GM18502 (cell line): ENCODE results near the gene RAC2.

Source experiments
- ATAC-seq: cut with Tn5 transposase; IDR thresholded peaks from one replicate; pipeline ENCODE4 v1.9.1; 2021; ENCODE audit warnings: mild to moderate bottlenecking; ENCODE audit not compliant: unreplicated experiment, poor library complexity

The RAC2 gene

GRCh38 chr22:37244114-37244921 lies at the start of gene RAC2:
Gene RAC2 (minus strand): TSS chr22:37244269. CDS start chr22:37244148, 121 bp downstream.
- ATAC-seq = peak; percentile 62

- no peak for ATAC-seq
Observed at GRCh38 chr22:37293172-37293571, 49.1 kb upstream of the RAC2 start.

DNA sequence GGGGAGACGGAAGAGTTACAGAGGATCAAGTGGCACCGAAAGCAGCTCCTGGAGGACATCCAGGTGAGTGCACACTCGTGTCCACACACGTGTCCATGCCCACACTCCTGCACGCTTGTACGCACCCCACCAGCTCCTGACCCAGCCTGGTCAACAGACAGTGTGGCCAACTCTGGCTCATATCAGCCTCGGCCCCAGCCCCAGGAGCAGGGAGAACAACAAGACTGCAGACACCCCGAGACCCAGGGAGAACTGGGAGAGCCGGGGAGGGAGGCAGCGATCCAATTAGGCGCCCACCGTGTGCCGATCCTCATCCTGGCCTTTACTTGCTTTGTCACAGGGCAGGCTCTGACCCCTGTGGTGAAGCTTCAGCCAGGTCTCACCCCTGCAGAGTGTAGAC lies 48.6 kb upstream of the RAC2 start:
- no peak for ATAC-seq

DNA sequence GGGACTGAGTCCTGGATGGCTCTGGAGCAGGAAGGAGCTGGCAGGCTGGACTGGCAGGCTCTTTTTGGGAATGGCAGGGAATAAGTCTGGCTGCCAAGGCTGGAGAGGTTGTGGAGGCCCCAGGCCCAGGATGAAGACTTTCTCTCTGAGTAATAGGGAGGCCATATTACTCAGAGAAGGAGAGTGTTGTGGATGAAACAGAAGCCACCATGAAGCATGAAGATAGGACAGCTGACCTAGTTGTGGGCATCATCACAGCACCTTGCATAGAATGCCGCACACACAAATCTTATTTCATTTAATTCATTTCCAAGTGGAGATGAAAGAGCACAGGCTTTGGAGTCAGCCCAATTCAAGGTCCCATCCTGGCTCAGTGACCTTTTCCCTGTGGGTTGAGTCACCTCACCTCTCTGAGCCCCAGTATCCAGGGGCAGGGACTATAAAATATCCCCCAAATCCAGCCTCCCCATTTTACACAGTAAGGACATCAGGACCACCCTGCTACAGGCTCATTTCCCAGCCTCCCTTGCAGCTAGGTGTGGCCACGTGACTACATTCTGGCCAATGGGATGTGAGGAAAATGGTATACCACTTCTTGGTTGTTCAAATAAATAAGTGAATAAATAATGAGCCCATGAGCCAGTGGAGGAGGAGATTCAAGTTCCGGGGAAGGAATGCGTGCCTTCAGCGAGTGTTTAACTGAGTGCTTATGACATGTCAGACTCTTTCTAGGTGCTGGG lies 47.7 kb upstream of the RAC2 start:
- ATAC-seq = no peak

DNA sequence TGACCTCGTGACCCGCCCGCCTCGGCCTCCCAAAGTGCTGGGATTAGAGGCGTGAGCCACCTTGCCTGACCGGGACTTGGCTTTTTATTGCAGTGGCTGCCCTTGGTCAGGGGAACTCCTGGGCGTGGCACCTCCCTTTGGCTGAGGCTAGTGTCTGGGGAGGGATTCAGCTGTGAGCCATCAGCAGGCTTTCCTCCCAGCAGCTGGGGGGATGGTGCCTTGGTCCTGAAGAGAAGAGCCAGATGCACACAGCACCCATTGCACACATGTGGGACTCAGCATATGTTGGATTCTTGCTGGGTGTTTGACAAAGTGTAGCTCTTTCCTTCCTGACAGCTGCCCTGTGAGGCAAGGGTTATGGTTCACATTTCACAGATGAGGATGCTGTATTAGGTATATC lies 46.7 kb upstream of the RAC2 start:
- ATAC-seq = no peak

- no peak for ATAC-seq
Observed at GRCh38 chr22:37289156-37289735, 45.2 kb upstream of the RAC2 start.

DNA sequence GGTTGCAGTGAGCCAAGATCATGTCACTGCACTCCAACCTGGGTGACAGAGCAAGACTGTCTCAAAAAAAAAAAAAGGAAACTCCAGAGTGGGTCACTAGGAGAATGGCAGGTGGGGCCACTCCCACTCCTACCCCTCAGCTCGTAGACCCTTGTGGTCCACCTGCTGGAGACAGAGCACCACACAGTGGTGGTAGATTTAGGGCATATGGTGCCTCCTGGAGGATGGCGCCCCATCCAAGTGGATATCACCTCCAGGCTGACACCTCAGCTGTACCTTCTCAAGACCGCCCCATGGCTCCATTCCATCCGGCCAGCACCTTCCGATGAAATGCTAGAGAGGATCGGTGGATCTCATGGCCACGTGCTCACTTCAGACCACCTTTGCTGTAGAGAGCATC lies 44.5 kb upstream of the RAC2 start:
- ATAC-seq = no peak

DNA sequence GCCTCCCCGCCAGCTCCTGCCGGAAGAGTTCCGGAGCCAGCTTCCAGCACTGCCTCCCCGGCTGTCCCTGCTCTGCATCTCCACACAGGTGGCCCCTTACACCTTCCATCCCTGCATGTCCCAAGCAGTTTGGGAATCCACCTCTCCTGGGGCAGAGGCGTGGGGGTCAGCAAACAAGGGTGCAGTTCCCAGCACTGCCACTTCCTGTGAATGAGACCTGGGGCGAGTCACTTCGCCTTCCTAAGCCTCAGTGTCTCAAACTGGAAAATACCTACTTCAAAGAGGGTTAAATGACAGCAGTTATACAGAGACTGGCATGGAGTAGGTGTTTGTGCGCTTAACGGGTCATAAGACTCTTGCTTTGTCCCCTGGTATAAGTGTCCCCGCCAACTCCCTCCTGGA lies 43.5 kb upstream of the RAC2 start:
- ATAC-seq = no peak

- ATAC-seq = no peak
Observed at GRCh38 chr22:37285937-37286336, 41.9 kb upstream of the RAC2 start.

GRCh38 chr22:37284805-37285355 lies 40.8 kb upstream of the RAC2 start:
- no peak for ATAC-seq

DNA sequence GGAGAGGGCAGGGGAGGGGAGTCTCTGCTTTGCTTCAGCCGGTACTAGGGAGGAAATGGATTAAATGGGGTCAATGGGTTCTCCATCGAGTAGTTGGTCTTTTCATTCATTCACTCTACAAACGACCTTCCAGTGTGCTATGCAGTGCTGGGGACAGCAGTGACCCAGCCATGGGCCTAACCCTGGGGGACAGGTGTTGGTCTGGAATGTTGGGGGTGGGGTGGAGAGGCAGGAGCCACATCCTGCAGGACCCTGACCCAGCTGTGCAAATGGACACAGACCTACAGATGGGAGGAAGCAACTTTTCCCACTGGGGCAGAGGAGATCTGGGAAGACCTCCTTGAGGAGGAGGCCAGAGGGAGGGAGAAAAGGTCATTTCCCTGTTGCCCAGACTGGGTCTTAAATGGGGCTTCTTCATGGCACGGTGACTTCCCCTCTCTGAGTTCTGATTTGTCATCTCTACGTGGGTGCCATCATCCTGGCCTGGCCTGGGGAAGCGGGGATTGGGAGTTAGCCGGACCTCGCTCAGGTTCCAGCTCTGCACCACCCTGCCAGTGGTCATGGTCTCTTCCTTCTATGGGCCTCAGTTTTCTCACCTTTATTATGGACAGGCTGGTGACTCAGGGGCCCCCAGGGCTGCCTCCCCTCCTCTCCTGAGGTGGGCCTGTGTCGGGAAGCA lies 40.2 kb upstream of the RAC2 start:
- ATAC-seq = no peak

GRCh38 chr22:37283393-37283937 lies 39.4 kb upstream of the RAC2 start:
- ATAC-seq = no peak

- peak; percentile 69 for ATAC-seq
Observed at GRCh38 chr22:37282385-37282677, 38.3 kb upstream of the RAC2 start, which contains the start of gene CYTH4. Gene CYTH4 (plus strand): TSS chr22:37282508. CDS start chr22:37282570, 62 bp downstream.

DNA sequence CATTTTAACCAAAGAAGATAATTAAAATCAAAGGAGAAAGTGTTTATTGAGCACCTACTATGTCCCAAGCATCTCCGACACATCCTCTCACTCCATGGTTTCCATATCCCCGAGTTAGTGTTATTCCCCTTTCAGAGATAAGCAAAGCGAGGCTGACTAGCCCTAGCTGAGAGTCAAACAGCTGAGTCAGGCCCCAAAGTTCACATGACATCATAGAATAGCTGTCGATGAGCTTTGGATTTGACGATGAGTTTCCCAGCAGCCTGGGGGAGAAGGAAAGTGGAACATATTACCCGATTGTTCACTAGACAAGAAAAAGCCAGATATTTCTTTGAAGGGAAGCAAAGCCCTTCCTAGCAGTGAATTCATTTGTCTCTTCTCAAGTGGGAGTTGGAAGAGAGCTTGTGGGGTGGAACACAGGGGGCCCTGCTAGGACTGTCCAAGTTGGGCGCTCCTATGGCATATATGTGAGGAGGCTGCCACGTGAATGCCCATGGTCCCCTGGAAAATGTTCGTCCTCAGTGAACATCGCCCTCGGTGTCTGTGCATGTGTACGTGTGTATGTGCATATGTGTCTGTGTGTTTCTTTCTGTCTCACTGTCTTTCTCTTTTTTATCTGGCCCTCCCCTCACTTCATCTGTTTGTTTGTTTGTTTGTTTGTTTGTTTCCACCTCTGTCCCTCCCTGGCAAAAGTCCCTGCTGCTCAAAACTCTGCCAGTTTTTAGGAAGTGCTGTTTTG lies 37.7 kb upstream of the RAC2 start:
- no peak for ATAC-seq

GRCh38 chr22:37281195-37281594 lies 37.1 kb upstream of the RAC2 start:
- ATAC-seq = no peak

DNA sequence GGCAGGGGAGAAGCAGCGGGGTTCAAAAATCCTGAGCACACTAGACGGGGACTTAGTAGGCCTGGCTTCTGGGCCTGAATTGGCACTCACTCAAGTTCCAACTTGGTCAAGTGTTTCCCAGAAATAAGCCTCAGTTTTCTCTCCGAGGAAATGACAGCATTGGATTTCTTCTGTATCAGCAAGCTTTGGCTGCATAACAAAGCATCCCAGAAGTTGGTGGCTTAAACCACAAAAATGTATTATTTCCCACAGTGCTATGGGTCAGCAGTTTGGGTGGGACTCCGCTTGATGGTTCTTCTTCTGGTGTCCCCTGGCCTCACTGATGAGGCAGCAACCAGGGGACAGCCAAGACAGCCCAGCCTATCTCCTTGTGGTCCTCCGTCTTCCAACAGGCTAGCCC lies 36.6 kb upstream of the RAC2 start:
- no peak for ATAC-seq

GRCh38 chr22:37279331-37280181 lies 35.5 kb upstream of the RAC2 start:
- no peak for ATAC-seq

DNA sequence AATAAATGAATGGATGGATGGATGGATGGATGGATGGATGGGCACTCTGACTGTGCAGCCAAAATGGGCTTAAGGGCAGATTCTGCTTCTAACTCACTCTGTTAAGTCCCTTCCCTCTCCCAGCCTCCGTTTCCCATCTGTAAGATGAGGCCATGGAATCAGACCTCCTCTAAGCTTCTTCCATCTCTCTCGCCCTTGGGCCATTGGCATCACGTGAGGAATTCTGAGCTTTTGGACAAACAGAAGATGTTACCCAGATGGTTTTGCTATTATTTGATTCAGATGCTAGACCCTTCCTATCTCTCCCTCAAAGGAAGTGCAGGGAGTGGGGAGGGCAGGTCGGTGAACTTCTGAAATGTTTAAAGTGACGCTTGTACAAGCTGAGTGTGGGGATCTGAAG lies 34.2 kb upstream of the RAC2 start:
- ATAC-seq = no peak

DNA sequence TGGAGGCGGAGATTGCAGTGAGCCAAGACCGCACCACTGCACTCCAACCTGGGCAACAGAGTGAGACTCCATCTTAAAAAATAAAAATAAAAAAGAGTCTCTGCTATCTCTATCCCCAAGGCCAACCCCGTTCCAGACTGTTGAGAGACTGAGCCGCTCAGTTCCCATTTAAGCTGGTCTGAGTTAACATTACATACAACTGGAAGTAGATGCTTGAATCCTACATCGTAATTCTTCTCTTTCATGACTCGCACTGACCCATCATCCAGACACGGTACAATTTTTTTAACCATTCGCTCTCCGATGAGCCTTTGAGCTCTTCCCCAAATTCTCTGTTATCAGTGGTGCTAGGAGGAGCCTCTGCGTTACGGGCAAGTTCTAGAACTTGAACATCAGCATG lies 33.3 kb upstream of the RAC2 start:
- ATAC-seq = no peak
